CD4-positive, alpha-beta T cell (primary cell): ENCODE data around the gene ABCC6. TPM values are rescaled to one million over a fixed set of nuclear protein-coding genes. Genes with fewer than 3 reads are reported as not detected.

Experiments
- ATAC-seq: fragments of 200-7000 bp; cut with Tn5 transposase; one replicate; pipeline ENCODE4 v1.10.0; 2022; ENCODE audit warnings: mild to moderate bottlenecking; ENCODE audit not compliant: poor library complexity
- CTCF ChIA-PET: fragments of 350-600 bp; sonication (Branson Sonifier 250); formaldehyde crosslinking; loops from one replicate; lab custom pipeline; 2021; ENCODE audit warnings: antibody characterized with exemption, inconsistent platforms; lab: Charles Lee
- POLR2A ChIA-PET: fragments of 350-600 bp; sonication (Branson Sonifier 250); formaldehyde crosslinking; loops from one replicate; lab custom pipeline; 2021; ENCODE audit warnings: antibody characterized with exemption, inconsistent platforms; lab: Charles Lee
- DNase-seq, 14 experiments: peaks; one replicate each; pipeline ENCODE4 v3.0.0-alpha.2; 2013 to 2020; ENCODE audit warnings: mixed read lengths in 2 of 14
- H3K27ac ChIP-seq, 2 donors: one replicate each; pipeline versions ENCODE4 v1.5.1 to v1.7.0; 2013; ENCODE audit warnings: low read length in 2 of 2, low read depth in 1 of 2, mild to moderate bottlenecking in 1 of 2
- H3K27me3 ChIP-seq, 2 experiments: 1 replicate in 1 of 2; 2 replicates in 1 of 2; pipeline versions ENCODE4 v1.6.1 to v1.7.0; 2013; ENCODE audit warnings: low read length in 2 of 2, control low read depth in 1 of 2, mild to moderate bottlenecking in 1 of 2, moderate library complexity in 1 of 2; ENCODE audit not compliant: insufficient read depth in 2 of 2, control insufficient read depth in 1 of 2
- H3K36me3 ChIP-seq: one replicate; pipeline ENCODE4 v1.6.1; 2013; ENCODE audit warnings: low read length, control low read depth; ENCODE audit not compliant: insufficient read depth
- H3K4me1 ChIP-seq: one replicate; pipeline ENCODE4 v1.6.1; 2013; ENCODE audit warnings: low read length, control low read depth; ENCODE audit not compliant: insufficient read depth
- H3K4me3 ChIP-seq: one replicate; pipeline ENCODE4 v1.5.1; 2013; ENCODE audit warnings: mild to moderate bottlenecking, low read length, moderate library complexity
- H3K9me3 ChIP-seq, 2 experiments: 1 replicate in 1 of 2; 2 replicates in 1 of 2; pipeline versions ENCODE4 v1.6.1 to v1.7.0; 2013; ENCODE audit warnings: low read length in 2 of 2, mild to moderate bottlenecking in 2 of 2, control low read depth in 1 of 2, moderate library complexity in 1 of 2; ENCODE audit not compliant: control insufficient read depth in 1 of 2, insufficient read depth in 1 of 2
- H3K27ac Mint-ChIP-seq: one replicate; pipeline ENCODE4 v1.8.0; 2020; ENCODE audit warnings: mixed read lengths
- H3K27me3 Mint-ChIP-seq: one replicate; pipeline ENCODE4 v1.8.0; 2021; ENCODE audit warnings: mixed read lengths
- H3K36me3 Mint-ChIP-seq: one replicate; pipeline ENCODE4 v1.8.0; 2021; ENCODE audit warnings: low read depth, mixed read lengths
- H3K4me1 Mint-ChIP-seq: one replicate; pipeline ENCODE4 v1.8.0; 2021; ENCODE audit warnings: low read depth, mixed read lengths
- H3K4me3 Mint-ChIP-seq: one replicate; pipeline ENCODE4 v1.8.0; 2020; ENCODE audit warnings: mild to moderate bottlenecking, mixed read lengths
- H3K9me3 Mint-ChIP-seq: one replicate; pipeline ENCODE4 v1.8.0; 2020; ENCODE audit warnings: mixed read lengths
- CTCF ChIP-seq: fragments of 200-600 bp; IDR thresholded peaks from one replicate; pipeline ENCODE4 v1.8.0; 2022; ENCODE audit warnings: antibody characterized with exemption, mild to moderate bottlenecking
- intact Hi-C, 2 experiments: fragments of 100-400 bp; cut with DNase I in 1 of 2; cut with micrococcal nuclease in 1 of 2; formaldehyde crosslinking; loops; one replicate each; pipeline versions ENCODE4 v1.15.1 to v1.9.0; 2023 to 2025; cut with DNase I, micrococcal nuclease
- total RNA-seq, 174 experiments: library from RNA in 2 of 174; stranded (reverse) in 2 of 174; gene quantifications; one replicate each; pipeline ENCODE4 v1.2.3 and lab custom pipeline; 2021 to 2026

Gene ABCC6
- total RNA-seq, 2 experiments from 2014 or later: not detected

- H3K36me3 ChIP-seq: peaks cover 48% of the 10 kb centered on the region
- no peak for DNase-seq
- H3K4me1 Mint-ChIP-seq: no peaks in the 10 kb centered on the region
- intact Hi-C loops: no loop called here
- no peaks in the 10 kb centered on the region for H3K4me1 ChIP-seq
- H3K27ac ChIP-seq: no peak overlapping the region
- no peaks in the 10 kb centered on the region for H3K9me3 ChIP-seq
- ChIA-PET POLR2A (no interaction called here), CTCF (no interaction called here)
- H3K36me3 Mint-ChIP-seq: peaks cover 66% of the 10 kb centered on the region
- no peaks in the 10 kb centered on the region for H3K27me3 Mint-ChIP-seq
- H3K9me3 Mint-ChIP-seq: no peaks in the 10 kb centered on the region
- no peak overlapping the region for H3K4me3 Mint-ChIP-seq
- no peaks in the 10 kb centered on the region for H3K27me3 ChIP-seq
- ATAC-seq: no peak
- no peak overlapping the region for H3K4me3 ChIP-seq
- no peak overlapping the region for H3K27ac Mint-ChIP-seq
- no peak for TF ChIP-seq CTCF
These were observed 124.0 kb downstream of the ABCC6 start for GRCh38 chr16:16099320-16099719.

Other genes starting within 250 kb of the ABCC6 start
- gene NOMO3, start 9.0 kb upstream of the ABCC6 start, total RNA-seq: 10 to 100 TPM; 24.8 to 26.9 TPM
- gene NPIPA7, start 155.6 kb upstream of the ABCC6 start, total RNA-seq: 1 to 10 TPM; 6.3 to 8.3 TPM